NB4 (cell line): ENCODE data around the gene SOX12.

ENCODE experiments used
- CTCF ChIP-seq: IDR thresholded peaks from one replicate; pipeline ENCODE4 v1.5.1; 2012; ENCODE audit warnings: low read depth, low read length
- POLR2A ChIP-seq: IDR thresholded peaks from 2 replicates; pipeline ENCODE4 v1.6.1; 2011; ENCODE audit warnings: mild to moderate bottlenecking; ENCODE audit not compliant: insufficient read length; ENCODE audit errors: extremely low read depth

- TF ChIP-seq CTCF: peak; percentile 38
- TF ChIP-seq POLR2A: peak; percentile 72
These were observed 941 bp upstream of the SOX12 start for GRCh38 chr20:324177-325044.
